Hepatic stellate cell (primary cell): ENCODE data around the gene SLC1A6.
"Not testable (repeated sequence)": the region's sequence is repeated elsewhere in the genome, so short reads cannot be mapped to it uniquely, and the experiment has no call there.

ENCODE experiments used
- DNase-seq: peaks from one replicate; pipeline ENCODE4 v3.0.0; 2011; ENCODE audit warnings: low spot score

The SLC1A6 gene

GRCh38 chr19:14979476-14980255 is at the start of gene SLC1A6:
Gene SLC1A6, minus strand, starts transcription at chr19:14979864. Its CDS starts 6,954 bp downstream, at chr19:14972910.
- DNase-seq = no peak

DNA sequence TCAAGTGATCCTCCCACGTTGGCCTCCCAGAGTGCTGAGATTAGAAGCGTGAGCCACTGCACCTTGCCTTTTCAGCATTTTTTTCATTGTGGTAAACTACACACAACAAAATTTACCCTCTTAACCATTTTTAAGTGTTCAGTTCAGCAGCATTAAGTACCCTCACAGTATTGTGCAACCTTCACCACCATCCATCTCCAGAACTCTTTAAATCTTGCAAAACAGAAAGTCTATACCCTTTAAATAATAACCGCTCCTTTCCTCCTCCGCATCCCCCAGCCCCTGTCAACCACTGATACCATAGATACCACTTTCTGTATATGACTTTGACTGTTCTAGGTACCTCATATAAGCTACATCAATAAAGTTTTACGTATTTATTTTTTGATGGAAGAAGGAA is 48.8 kb upstream of the SLC1A6 start:
- DNase-seq = no peak

GRCh38 chr19:15025217-15025616 is 45.6 kb upstream of the SLC1A6 start:
- no peak for DNase-seq

- no peak for DNase-seq
Observed at GRCh38 chr19:15022752-15023151, 43.1 kb upstream of the SLC1A6 start.

DNA sequence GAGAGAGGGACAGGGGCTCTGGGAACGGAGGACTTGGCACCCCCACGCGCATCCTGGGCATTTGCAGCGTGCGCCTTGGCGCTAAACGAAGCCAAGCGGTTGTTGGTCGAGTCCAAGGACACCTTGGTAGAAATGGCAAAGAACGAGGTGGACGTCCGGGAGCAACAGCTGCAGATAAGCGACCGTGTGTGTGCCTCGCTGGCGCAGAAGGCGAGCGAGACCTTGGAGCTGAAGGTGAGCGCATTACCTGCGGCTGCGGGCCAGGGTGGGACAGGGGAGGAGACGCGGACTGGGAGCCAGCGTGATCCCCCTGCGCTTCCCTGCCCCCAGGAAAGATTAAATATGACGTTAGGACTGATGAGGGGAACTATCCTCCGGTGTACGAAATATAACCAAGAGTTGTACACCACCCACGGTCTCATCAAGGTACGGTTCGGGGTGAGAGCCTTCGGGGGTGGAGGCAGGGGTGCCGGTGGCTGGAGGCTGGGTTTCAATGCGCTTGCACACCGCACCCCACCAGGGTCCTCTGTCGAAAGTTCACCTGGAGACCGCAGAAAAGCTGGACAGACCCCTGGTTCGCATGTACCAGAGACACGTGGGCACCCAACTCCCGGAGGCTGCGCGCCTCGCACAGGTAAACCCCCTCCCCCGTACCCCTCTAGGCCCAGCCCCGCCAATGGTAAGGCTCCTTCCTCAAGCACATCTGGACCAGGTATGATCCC is 41.8 kb upstream of the SLC1A6 start:
- no peak for DNase-seq

- DNase-seq = not testable (repeated sequence)
Observed at GRCh38 chr19:15018836-15019235, 39.2 kb upstream of the SLC1A6 start.

DNA sequence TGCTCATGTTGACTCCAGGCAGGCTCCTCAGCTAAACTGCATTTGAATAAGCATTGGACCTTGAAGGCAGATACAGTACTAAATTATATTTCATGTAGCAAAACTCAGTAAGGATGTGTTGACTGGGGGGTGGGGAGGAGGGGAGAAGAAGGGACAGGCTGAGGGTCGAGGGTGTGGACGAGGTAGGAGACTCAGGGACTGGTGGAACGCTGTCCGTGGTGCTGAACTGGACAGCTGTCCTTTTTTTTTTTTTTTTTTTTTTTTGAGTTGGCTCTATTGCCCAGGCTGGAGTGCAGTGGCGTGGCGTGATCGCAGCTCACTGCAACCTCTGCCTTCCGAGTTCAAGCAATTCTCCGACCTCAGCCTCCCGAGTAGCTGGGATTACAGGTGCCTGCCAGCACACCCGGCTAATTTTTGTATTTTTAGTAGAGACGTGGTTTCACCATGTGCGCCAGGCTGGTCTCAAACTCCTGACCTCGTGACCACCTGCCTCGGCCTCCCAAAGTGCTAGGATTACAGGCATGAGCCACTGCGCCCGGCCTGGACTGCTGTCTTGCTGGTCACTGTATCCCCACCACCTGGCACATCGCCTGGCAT is 36.4 kb upstream of the SLC1A6 start:
- no peak for DNase-seq

- no peak for DNase-seq
Observed at GRCh38 chr19:15014579-15014978, 34.9 kb upstream of the SLC1A6 start.

DNA sequence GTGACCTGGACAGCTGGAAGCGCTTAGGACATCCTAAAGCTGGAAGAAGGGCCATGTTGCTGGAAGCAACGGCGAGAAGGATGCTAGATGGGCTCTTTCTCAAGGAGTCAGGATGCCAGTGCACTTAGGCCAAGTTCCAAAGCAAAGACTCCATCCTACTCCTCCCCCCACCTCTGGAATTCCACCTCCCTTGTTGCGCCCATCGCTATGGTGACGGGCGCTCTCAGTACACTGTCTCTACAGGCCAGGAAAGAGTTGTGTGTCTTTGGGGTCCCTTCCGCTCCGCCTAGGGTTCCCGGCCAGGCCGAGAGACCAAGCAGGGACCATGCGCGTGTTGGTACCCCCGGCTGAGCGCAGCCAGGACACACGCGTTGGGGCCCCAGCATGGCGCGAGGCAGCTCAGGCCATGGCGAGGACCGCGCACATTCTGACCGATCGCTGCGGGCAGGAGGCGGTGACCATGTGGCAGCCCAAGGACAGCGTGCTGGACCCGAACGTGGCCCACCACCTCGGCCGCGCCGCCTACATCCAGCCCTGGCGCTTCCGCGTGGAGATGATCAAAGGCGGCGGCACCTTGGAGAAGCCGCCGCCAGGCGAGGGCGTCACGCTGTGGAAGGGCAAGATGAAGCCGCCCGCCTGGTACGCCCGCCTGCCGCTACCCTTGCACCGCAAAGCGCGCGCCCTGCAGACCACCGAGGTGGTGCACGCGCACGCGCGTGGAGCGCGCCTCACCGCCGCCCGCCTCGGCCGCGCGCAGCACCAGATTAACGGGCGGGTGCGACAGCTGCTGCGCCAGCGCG is 31.0 kb upstream of the SLC1A6 start:
- no peak for DNase-seq

GRCh38 chr19:15008308-15008707 is 28.6 kb upstream of the SLC1A6 start:
- DNase-seq = no peak

DNA sequence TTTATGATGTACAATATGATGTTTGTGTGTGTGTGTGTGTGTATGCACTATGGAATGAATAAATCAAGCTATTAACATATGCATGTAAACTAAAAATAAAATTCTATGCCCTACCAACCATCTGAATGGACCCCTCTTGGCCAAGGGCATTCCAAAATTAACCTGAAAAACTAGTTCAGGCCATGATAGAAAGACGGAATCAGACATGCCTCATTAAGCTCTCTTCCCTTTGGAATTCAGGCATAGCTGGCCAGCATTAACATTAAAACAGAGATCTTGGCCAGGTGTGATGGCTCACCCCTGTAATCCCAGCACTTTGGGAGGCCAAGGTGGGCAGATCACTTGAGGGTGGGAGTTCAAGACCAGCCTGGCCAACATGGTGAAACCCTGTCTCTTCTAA is 18.3 kb upstream of the SLC1A6 start:
- no peak for DNase-seq

GRCh38 chr19:14992780-14993179 is 13.1 kb upstream of the SLC1A6 start:
- DNase-seq = no peak

DNA sequence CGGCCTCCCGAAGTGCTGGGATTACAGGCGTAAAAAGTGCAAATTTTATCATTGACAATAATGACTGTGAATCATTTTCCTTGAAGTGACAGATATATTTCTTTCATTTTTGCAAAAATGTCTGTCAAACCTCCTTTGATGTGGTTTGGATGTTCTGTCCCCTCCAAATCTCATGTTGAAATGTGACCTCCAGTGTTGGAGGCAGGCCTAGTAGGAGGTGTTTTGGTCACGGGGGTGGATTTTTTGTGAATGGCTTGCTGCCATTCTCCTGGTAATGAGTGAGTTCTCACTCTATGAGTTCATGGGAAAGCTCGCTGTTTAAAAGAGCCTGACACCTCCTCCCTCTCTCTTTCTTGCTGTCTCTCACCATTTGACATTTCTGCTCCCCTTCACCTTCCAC is 5.5 kb upstream of the SLC1A6 start:
- DNase-seq = no peak

DNA sequence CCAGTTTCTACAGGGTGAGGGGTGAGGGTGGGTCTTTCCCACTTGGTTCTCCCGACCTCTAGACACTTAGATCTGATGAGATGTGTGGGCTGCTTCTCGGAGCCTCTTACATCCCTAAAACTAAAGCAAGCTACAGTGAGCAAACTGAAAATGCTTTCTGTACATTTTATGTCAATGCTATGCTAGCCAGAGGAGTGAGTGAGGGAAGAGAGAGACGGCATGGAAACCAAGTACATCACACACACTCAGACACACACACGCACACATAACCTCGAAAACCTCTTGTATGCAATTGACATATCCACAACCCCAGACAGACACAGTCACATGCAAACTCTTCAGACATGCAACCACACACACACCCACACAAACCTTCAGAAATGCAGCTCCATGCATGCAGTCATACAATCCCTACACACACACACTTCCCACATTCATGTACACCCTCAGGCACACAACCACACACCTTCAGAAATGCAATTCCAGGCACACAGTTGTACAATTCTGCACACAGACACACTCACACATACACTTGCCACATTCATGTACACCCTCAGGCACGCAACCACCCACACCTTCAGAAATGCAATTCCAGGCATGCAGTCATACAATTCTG is 1.4 kb downstream of the SLC1A6 start:
- no peak for DNase-seq

- no peak for DNase-seq
Observed at GRCh38 chr19:14977128-14977527, 2.5 kb downstream of the SLC1A6 start.

DNA sequence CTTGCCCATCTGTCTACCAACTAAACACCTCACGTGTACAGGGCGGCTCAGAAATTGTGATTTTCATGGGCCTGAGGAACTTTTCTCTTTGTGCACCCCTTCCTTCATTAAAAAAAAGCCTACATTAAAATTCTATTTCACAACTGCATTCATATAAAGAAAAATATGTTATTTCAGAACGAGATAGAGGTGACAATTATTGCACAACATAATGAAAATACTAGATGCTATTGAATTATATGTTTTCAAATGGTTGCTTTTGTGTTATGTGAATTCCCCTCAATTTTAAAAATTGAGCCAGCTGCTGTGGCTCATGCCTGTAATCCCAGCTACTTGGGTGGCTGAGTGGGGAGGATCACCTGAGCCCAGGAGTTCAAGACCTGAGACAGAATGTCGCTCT is 5.2 kb downstream of the SLC1A6 start:
- DNase-seq = no peak

- DNase-seq = no peak
Observed at GRCh38 chr19:14972676-14973075, 7.0 kb downstream of the SLC1A6 start.

DNA sequence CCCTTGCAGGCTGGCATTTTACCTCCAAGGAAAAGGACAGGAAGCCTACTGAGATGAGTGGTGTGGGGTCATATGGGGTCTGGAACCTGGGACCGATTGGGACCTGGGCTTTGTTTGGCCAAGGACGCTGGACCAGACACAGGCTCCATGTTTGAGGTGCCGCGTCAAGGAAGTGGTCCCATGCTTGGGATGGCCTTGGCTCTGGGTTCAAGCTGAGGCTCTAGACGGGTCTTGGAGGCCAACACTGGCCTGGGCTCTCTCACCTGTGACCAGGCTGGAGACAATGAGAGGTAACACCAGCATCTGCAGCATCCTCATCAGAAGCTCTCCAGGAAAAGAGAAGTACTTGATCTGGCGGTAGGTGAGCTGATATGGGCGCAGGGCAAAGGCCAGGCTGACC is 8.2 kb downstream of the SLC1A6 start:
- DNase-seq = no peak

GRCh38 chr19:14968247-14968646 is 11.4 kb downstream of the SLC1A6 start:
- DNase-seq = no peak

GRCh38 chr19:14961956-14962685 is 17.5 kb downstream of the SLC1A6 start:
- DNase-seq = no peak

DNA sequence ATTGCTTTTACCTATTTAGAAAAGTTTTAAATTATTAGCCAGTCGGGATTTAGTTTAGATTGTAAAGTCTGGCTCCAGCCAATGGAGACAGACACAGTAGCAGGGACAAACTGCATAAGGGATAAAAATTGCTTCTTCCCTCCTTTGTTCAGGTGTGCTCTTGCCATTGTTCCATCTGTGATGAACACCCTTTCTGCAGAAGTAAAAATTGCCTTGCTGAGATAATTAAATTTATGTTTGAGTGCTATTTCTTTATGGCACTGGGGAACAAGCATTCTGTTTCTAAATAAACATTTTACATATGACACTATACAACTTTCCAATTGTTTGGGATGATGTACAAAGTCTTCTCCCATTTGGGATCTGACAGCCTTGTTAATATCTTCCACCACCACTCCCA is 20.4 kb downstream of the SLC1A6 start:
- no peak for DNase-seq
